Neuronal stem cell (in vitro differentiated cells): ENCODE data around the gene LSM14A.
A peak's percentile ranks its signal among the peaks of the same experiment; 100 is the strongest.

Experiments used
- DNase-seq: peaks from one replicate; pipeline ENCODE4 v3.0.0-alpha.2; 2013; ENCODE audit warnings: low spot score
- H2AFZ ChIP-seq: one replicate; pipeline ENCODE4 v1.6.1; 2013; ENCODE audit warnings: mild to moderate bottlenecking, low read length, inconsistent platforms
- H2AK5ac ChIP-seq: 2 replicates; pipeline ENCODE4 v1.6.1; 2013; ENCODE audit warnings: low read depth, mild to moderate bottlenecking, inconsistent platforms, low read length, moderate library complexity, mixed read lengths
- H2BK120ac ChIP-seq: 2 replicates; pipeline ENCODE4 v1.6.1; 2013; ENCODE audit warnings: low read depth, mild to moderate bottlenecking, inconsistent platforms, low read length, moderate library complexity, mixed read lengths
- H2BK12ac ChIP-seq: one replicate; pipeline ENCODE4 v1.6.1; 2013; ENCODE audit warnings: low read length, inconsistent platforms
- H2BK15ac ChIP-seq: 2 replicates; pipeline ENCODE4 v1.6.1; 2013; ENCODE audit warnings: mild to moderate bottlenecking, low read length, inconsistent platforms, mixed read lengths
- H2BK5ac ChIP-seq: one replicate; pipeline ENCODE4 v1.6.1; 2013; ENCODE audit warnings: inconsistent platforms, mild to moderate bottlenecking, low read length, moderate library complexity
- H3K14ac ChIP-seq: one replicate; pipeline ENCODE4 v1.6.1; 2013; ENCODE audit warnings: low read length, inconsistent platforms
- H3K18ac ChIP-seq: 2 replicates; pipeline ENCODE4 v1.6.1; 2013; ENCODE audit warnings: low read length, inconsistent platforms
- H3K23ac ChIP-seq: 2 replicates; pipeline ENCODE4 v1.6.1; 2013; ENCODE audit warnings: low read depth, mild to moderate bottlenecking, mixed read lengths, low read length, inconsistent platforms; ENCODE audit not compliant: poor library complexity
- H3K27ac ChIP-seq: replicated peaks from 3 replicates; pipeline ENCODE4 v1.5.1; 2013; ENCODE audit warnings: low read length, inconsistent platforms
- H3K27me3 ChIP-seq, 3 experiments: 2 replicates each; pipeline ENCODE4 v1.6.1; 2013; ENCODE audit warnings: low read length in 3 of 3, mild to moderate bottlenecking in 2 of 3, inconsistent platforms in 1 of 3, low read depth in 1 of 3, mixed read lengths in 1 of 3, moderate library complexity in 1 of 3; ENCODE audit not compliant: control insufficient read depth in 3 of 3, insufficient read depth in 3 of 3
- H3K36me3 ChIP-seq, 2 donors: replicated peaks in 1 of 2; 2 replicates each; pipeline ENCODE4 v1.6.1; 2013; ENCODE audit warnings: low read length in 2 of 2; ENCODE audit not compliant: control insufficient read depth in 2 of 2, insufficient read depth in 2 of 2
- H3K4ac ChIP-seq: 2 replicates; pipeline ENCODE4 v1.6.1; 2013; ENCODE audit warnings: inconsistent platforms, mild to moderate bottlenecking, low read length, moderate library complexity
- H3K4me1 ChIP-seq, 2 donors: 1 replicate in 1 of 2; 2 replicates in 1 of 2; pipeline ENCODE4 v1.6.1; 2013; ENCODE audit warnings: low read length in 2 of 2, low read depth in 1 of 2; ENCODE audit not compliant: control insufficient read depth in 2 of 2, insufficient read depth in 1 of 2
- H3K4me2 ChIP-seq: one replicate; pipeline ENCODE4 v1.6.1; 2013; ENCODE audit warnings: mild to moderate bottlenecking, low read length, inconsistent platforms; ENCODE audit not compliant: insufficient read depth, poor library complexity, severe bottlenecking
- H3K4me3 ChIP-seq, 2 donors: 2 replicates each; pipeline ENCODE4 v1.5.1; 2013; ENCODE audit warnings: low read length in 2 of 2, mild to moderate bottlenecking in 2 of 2, inconsistent platforms in 1 of 2, moderate library complexity in 1 of 2
- H3K79me1 ChIP-seq: one replicate; pipeline ENCODE4 v1.6.1; 2013; ENCODE audit warnings: low read depth, mild to moderate bottlenecking, inconsistent platforms, low read length, moderate library complexity
- H3K9ac ChIP-seq: one replicate; pipeline ENCODE4 v1.6.1; 2013; ENCODE audit warnings: mild to moderate bottlenecking, low read depth, low read length, inconsistent platforms; ENCODE audit not compliant: poor library complexity
- H3K9me3 ChIP-seq, 2 donors: replicated peaks in 1 of 2; 2 replicates each; pipeline versions ENCODE3 to v1.6.1; 2013; ENCODE audit warnings: low read length in 2 of 2, mild to moderate bottlenecking in 2 of 2, inconsistent platforms in 1 of 2, low read depth in 1 of 2, mixed read lengths in 1 of 2, moderate library complexity in 1 of 2; ENCODE audit not compliant: control insufficient read depth in 2 of 2, insufficient read depth in 1 of 2
- H4K8ac ChIP-seq: one replicate; pipeline ENCODE4 v1.6.1; 2013; ENCODE audit warnings: low read depth, mild to moderate bottlenecking, inconsistent platforms, low read length, moderate library complexity
- H4K91ac ChIP-seq: one replicate; pipeline ENCODE4 v1.6.1; 2013; ENCODE audit warnings: low read length, low read depth, mild to moderate bottlenecking, inconsistent platforms; ENCODE audit not compliant: poor library complexity
- WGBS, 2 donors: extraction: QIAGEN DNeasy Blood & Tissue Kit; methylation state at CpG; one replicate each; pipeline ENCODE4 v1.1.7; 2013; ENCODE audit warnings: missing lambda C conversion rate in 2 of 2, mixed read lengths in 1 of 2; ENCODE audit not compliant: insufficient read length in 2 of 2, insufficient replicate concordance in 1 of 2; ENCODE audit errors: extremely low coverage in 2 of 2; 5-methylcytosine and 5-hydroxymethylcytosine counted together

LSM14A gene

DNA sequence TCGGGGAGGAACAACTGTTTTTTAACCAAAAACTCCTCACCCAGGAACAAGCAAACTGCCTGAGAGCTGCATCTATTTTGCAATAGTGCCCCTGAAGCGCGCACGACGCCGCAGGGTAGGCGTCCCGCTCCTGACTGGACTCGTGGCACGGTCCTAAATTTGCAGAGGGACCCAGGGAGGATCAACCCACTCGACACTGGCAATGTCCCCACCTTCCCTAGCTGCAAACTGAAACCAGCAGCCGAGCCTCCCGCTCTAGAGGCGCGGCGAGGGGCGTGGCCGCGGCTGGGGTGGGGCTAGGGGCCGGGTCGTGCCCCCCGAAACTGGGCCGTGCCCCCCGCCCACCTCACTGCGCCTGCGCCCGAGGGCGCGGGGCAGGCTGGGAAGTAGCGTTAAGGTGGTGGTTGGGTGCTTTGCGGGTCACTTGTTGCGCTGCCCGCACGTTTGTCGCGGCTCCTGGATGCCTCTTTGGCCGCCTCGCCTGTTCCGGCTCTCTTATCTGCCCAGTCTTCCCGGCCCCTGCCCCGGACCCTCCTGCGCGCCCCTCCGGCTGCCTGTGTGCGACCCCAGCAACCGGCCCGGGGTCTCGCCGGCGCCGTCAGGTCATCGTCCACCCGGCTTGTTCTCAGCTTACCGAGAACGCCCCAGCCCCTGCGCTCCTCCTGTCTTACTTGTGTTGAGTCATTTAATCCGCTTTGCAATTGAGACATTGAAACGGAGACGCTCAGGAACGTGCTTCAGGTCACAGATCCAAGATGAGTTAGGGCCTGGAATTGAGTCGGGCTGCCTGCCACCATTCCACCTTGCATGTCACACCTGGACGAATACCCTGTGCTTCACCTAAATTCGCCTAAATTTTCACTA is 37.9 kb upstream of the LSM14A start:
- Histone ChIP-seq H2BK120ac (no peak overlapping the region), H4K91ac (no peak overlapping the region), H3K27ac (peak overlapping the region; percentile 96), H3K4me3 (peak overlapping the region; percentile 59 to 87), H3K36me3 (no peaks in the 10 kb centered on the region), H2AK5ac (no peak overlapping the region), H2BK15ac (no peak overlapping the region), H3K14ac (peak overlapping the region; percentile 71), H3K27me3 (peaks cover 0 to 3% (median 0%) of the 10 kb centered on the region in 3 experiments), H3K9ac (peak overlapping the region; percentile 91), H2AFZ (peak overlapping the region; percentile 96), H3K23ac (peak overlapping the region; percentile 99), H3K79me1 (no peaks in the 10 kb centered on the region), H3K9me3 (no peaks in the 10 kb centered on the region), H3K4ac (no peak overlapping the region), H2BK5ac (peak overlapping the region; percentile 90), H3K18ac (peak overlapping the region; percentile 97), H3K4me1 (peaks cover 0 to 1% of the 10 kb centered on the region in 2 donors), H2BK12ac (peak overlapping the region; percentile 41), H3K4me2 (peak overlapping the region; percentile 73), H4K8ac (peak overlapping the region; percentile 65)
- WGBS, 2 donors, result no CpG with 5 or more reads among the region's 63 CpGs
- DNase-seq, result peak; percentile 87

DNA sequence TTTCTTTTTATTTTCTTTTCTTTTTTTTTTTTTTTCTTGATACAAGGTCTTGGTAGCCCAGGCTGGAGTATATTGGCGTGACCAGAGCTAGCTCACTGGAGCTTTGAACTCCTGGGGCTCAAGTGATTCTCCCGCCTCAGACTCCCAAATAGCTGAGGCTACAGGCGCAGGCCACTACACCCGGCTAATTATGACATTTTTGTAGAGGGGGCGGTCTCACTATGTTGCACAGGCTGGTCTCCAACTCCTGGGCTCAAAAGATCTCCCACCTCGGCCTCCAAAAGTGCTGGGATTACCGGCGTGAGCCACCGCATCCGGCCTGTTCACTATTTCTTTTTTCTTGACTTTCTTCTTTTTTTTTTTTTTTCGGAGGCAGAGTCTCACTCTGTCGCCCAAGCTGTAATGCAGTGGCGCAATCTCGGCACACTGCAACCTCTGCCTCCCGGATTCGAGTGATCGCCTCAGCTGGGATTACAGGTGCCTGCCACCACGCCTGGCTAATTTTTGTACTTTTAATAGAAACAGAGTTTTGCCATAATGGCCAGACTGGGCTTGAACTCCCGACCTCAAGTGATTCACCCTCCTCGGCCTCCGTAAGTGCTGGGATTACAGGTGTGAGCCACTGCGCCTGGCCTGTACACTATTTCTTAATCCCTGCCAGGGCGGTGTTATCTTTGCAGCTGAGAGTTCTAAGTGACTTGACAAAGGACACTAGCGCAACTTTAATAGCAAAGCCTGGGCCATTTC is 37.1 kb upstream of the LSM14A start:
- Histone ChIP-seq H3K14ac (no peak overlapping the region), H3K4ac (no peak overlapping the region), H3K9me3 (no peaks in the 10 kb centered on the region), H3K4me2 (peak overlapping the region; percentile 73), H2AK5ac (no peak overlapping the region), H3K9ac (no peak overlapping the region), H4K8ac (no peak overlapping the region), H3K4me3 (peak overlapping the region in 1 of 2 donors; percentile 59), H2BK12ac (no peak overlapping the region), H3K27me3 (peaks cover 0 to 3% (median 0%) of the 10 kb centered on the region in 3 experiments), H2BK5ac (no peak overlapping the region), H3K27ac (peak overlapping the region; percentile 96), H4K91ac (no peak overlapping the region), H2BK120ac (no peak overlapping the region), H2BK15ac (no peak overlapping the region), H2AFZ (peak overlapping the region; percentile 96), H3K18ac (no peak overlapping the region), H3K36me3 (no peaks in the 10 kb centered on the region), H3K79me1 (no peaks in the 10 kb centered on the region), H3K4me1 (peaks cover 0 to 1% of the 10 kb centered on the region in 2 donors), H3K23ac (no peak overlapping the region)
- no CpG with 5 or more reads among the region's 24 CpGs for WGBS, 2 donors
- DNase-seq, result no peak

DNA sequence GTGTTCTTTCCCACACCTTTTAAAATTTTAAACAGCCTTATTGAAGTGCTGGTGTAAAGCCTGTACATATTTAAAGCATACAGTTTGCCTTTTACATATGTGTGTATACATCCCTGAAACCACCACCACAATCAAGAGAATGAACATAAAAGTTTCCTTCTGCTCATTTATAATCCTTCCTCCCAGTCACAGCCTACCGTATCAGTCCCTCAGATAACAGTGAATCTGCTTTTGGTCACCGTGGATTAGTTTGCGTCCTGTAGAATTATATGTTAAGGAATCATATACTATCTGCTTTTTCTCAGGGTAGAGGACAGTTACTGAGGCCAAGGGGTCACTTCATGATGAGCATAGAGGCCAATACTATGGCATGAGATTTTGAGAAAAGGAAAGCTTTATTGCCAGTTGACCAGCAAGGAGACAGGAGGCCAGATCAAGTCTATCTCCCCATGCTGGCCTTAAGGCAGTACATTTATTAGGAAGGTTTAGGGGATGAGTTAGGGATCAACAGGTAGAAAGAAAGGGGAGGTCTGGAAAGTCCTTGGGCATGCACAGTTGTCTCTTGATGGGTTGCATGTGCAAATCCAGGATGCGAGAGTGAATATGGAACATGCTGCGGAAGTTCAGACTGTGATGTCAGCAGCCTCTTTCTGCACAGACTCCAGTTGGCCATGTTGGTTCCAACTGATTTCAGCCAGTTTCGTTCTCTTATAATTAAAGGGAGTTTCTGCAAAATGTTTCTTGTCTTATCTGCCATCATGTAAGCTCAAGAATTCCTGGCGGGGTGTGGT is 36.3 kb upstream of the LSM14A start:
- no peak overlapping the region for H3K4ac ChIP-seq
- H3K4me2 ChIP-seq, result no peak overlapping the region
- no peak overlapping the region for H2BK15ac ChIP-seq
- H3K14ac ChIP-seq, result no peak overlapping the region
- H3K4me1 ChIP-seq, result peaks cover 0 to 1% of the 10 kb centered on the region in 2 donors
- no peak overlapping the region for H2BK12ac ChIP-seq
- peaks cover 0 to 3% (median 0%) of the 10 kb centered on the region in 3 experiments for H3K27me3 ChIP-seq
- H3K4me3 ChIP-seq, result no peak overlapping the region
- H3K27ac ChIP-seq, result no peak overlapping the region
- no peak for DNase-seq
- no peak overlapping the region for H3K18ac ChIP-seq
- H2AK5ac ChIP-seq, result no peak overlapping the region
- no peaks in the 10 kb centered on the region for H3K36me3 ChIP-seq
- no peaks in the 10 kb centered on the region for H3K79me1 ChIP-seq
- H2AFZ ChIP-seq, result no peak overlapping the region
- no CpG with 5 or more reads among the region's 7 CpGs for WGBS, 2 donors
- no peaks in the 10 kb centered on the region for H3K9me3 ChIP-seq
- H4K91ac ChIP-seq, result no peak overlapping the region
- H3K23ac ChIP-seq, result no peak overlapping the region
- H3K9ac ChIP-seq, result no peak overlapping the region
- H2BK120ac ChIP-seq, result no peak overlapping the region
- no peak overlapping the region for H4K8ac ChIP-seq
- no peak overlapping the region for H2BK5ac ChIP-seq
